ENCODE results near the gene DLL1. TPM values are rescaled to one million over a fixed set of nuclear protein-coding genes. Genes with fewer than 3 reads are reported as not detected.

DLL1 gene
- total RNA-seq, 4 donors from 2014 or later: 32.6 to 75.6 (median 46.9) TPM

DNA sequence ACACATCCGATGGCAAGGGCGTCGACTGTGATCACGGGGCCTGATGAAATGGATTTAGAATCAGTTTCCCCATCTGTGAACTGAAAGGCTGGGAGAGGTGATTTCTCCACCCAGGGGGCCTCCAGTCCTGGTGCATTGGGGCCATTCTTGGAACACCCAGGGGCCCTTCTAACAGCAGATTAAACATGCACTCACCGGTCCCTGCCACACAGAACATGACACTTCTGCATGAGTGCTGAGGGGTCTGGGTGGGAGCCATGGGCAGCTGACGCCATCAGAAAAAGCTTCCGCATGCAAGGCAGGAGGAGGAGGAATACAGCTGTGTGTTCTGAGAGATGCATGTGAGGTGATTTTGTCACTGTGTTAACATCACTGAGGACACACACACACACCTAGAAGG is 26.8 kb downstream of the DLL1 start:
- TF ChIP-seq POLR2A (IDR thresholded peaks at IDR 0.05) (no peak), EP300 (IDR thresholded peaks at IDR 0.05) (no peak), POLR2AphosphoS5 (IDR thresholded peaks at IDR 0.05) (no peak), CTCF (IDR thresholded peaks at IDR 0.05) (no peak)
- 93% methylated on average over 7 of the region's 7 CpGs for WGBS
- H3K27me3 ChIP-seq: peaks cover 5% of the 10 kb centered on the region
- H3K4me1 ChIP-seq: no peaks in the 10 kb centered on the region
- DNase-seq (ENCODE audit: low spot score in 2 of 2): no peak
- no peaks in the 10 kb centered on the region for H3K36me3 ChIP-seq
- H3K4me3 ChIP-seq: no peak overlapping the region
- H3K27ac ChIP-seq: no peak overlapping the region
- no peaks in the 10 kb centered on the region for H3K9me3 ChIP-seq

DNA sequence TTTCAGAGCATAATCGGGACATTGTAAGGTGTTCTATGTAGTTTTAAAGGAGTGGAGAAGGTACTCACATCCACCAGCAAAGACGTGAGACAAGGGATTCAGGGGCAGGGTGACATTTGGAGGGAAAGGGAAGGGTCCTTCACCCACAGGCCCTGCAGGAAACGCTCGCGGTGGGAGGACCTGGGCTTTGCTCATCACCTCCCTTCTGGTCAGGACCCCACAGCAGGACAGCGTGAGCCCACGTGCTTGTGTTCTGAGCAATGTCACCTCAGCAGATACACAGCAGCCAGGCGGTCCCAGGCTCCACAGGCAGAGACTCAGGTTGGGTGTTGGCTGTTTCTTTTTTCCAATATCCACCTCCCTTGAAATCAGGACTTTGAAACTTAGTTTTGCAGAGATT is 27.5 kb downstream of the DLL1 start:
- WGBS: 91% methylated on average over 8 of the region's 8 CpGs
- no peaks in the 10 kb centered on the region for H3K9me3 ChIP-seq
- no peaks in the 10 kb centered on the region for H3K36me3 ChIP-seq
- H3K27me3 ChIP-seq: peaks cover 5% of the 10 kb centered on the region
- no peak for DNase-seq (ENCODE audit: low spot score in 2 of 2)
- H3K27ac ChIP-seq: no peak overlapping the region
- H3K4me1 ChIP-seq: no peaks in the 10 kb centered on the region
- TF ChIP-seq POLR2AphosphoS5 (IDR thresholded peaks at IDR 0.05) (no peak), POLR2A (IDR thresholded peaks at IDR 0.05) (no peak), CTCF (IDR thresholded peaks at IDR 0.05) (no peak), EP300 (IDR thresholded peaks at IDR 0.05) (no peak)
- no peak overlapping the region for H3K4me3 ChIP-seq

DNA sequence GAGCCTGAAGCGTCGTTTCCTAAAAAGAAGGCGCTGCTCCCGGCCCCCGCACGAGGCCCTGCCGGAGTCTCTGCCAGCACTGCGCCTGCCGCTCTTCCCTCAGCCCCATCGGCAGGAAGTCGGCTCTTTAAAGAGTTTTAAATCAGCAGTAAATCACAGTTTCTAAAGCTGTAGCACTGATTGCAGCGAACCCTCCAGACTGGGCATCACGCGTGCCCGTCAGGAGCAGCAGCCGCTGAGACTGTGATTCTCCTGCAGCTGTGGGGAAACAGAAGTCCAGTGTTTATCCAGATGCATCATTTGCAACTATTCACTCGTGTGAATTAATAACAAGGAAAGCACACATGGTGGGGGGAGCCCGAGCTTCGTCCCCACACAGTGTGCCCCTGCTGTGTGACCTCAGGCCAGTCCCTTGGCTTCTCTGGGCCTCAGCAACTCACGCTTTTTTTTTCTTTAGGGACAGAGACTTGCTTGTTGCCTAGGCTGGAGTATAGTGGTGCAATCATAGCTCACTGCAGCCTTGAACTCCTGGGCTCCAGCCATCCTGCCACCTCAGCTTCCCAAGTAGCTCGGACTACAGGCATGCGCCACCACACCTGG is 28.3 kb downstream of the DLL1 start:
- Histone ChIP-seq H3K36me3 (no peaks in the 10 kb centered on the region), H3K27ac (no peak overlapping the region), H3K27me3 (peaks cover 5% of the 10 kb centered on the region), H3K4me1 (no peaks in the 10 kb centered on the region), H3K9me3 (no peaks in the 10 kb centered on the region), H3K4me3 (no peak overlapping the region)
- no peak for DNase-seq (ENCODE audit: low spot score in 2 of 2)
- WGBS: 64% methylated on average over 20 of the region's 22 CpGs
- TF ChIP-seq POLR2A (IDR thresholded peaks at IDR 0.05): no peak
- TF ChIP-seq POLR2AphosphoS5 (IDR thresholded peaks at IDR 0.05): no peak
- no peak for TF ChIP-seq CTCF (IDR thresholded peaks at IDR 0.05)
- no peak for TF ChIP-seq EP300 (IDR thresholded peaks at IDR 0.05)

- Histone ChIP-seq H3K36me3 (no peaks in the 10 kb centered on the region), H3K9me3 (no peaks in the 10 kb centered on the region), H3K27me3 (peaks cover 5% of the 10 kb centered on the region), H3K4me3 (no peak overlapping the region), H3K27ac (no peak overlapping the region), H3K4me1 (no peaks in the 10 kb centered on the region)
- TF ChIP-seq POLR2AphosphoS5 (IDR thresholded peaks at IDR 0.05): no peak
- no peak for TF ChIP-seq EP300 (IDR thresholded peaks at IDR 0.05)
- TF ChIP-seq CTCF (IDR thresholded peaks at IDR 0.05): no peak
- TF ChIP-seq POLR2A (IDR thresholded peaks at IDR 0.05): no peak
- WGBS: 96% methylated on average over 9 of the region's 32 CpGs
- no peak for DNase-seq (ENCODE audit: low spot score in 2 of 2)
These were observed 29.0 kb downstream of the DLL1 start for GRCh38 chr6:170261643-170262488.

GRCh38 chr6:170260686-170261085 is 30.2 kb downstream of the DLL1 start:
- H3K9me3 ChIP-seq: no peaks in the 10 kb centered on the region
- no peak overlapping the region for H3K4me3 ChIP-seq
- H3K36me3 ChIP-seq: no peaks in the 10 kb centered on the region
- DNase-seq (ENCODE audit: low spot score in 2 of 2): no peak
- H3K27me3 ChIP-seq: peaks cover 5% of the 10 kb centered on the region
- TF ChIP-seq POLR2AphosphoS5 (IDR thresholded peaks at IDR 0.05) (no peak), POLR2A (IDR thresholded peaks at IDR 0.05) (no peak), CTCF (IDR thresholded peaks at IDR 0.05) (no peak), EP300 (IDR thresholded peaks at IDR 0.05) (no peak)
- H3K4me1 ChIP-seq: no peaks in the 10 kb centered on the region
- WGBS: 88% methylated on average over 7 of the region's 7 CpGs
- no peak overlapping the region for H3K27ac ChIP-seq

All from suprapubic skin (tissue), 4 donors.